Osteoblast (primary cell): ENCODE data around the gene KDM3B. TPM values are rescaled to one million over a fixed set of nuclear protein-coding genes. Genes with fewer than 3 reads are reported as not detected.

ENCODE experiments used
- DNase-seq: peaks from one replicate; pipeline ENCODE4 v3.0.0; 2011; ENCODE audit warnings: low spot score, mixed read lengths; ENCODE audit not compliant: insufficient read length; ENCODE audit errors: missing footprints
- H2AFZ ChIP-seq: 2 replicates; pipeline ENCODE4 v1.6.0; 2011; ENCODE audit warnings: mild to moderate bottlenecking, low read length
- H3K27ac ChIP-seq: 2 replicates; pipeline ENCODE4 v1.5.1; 2011; ENCODE audit warnings: mild to moderate bottlenecking, low read depth, low read length, moderate library complexity
- H3K27me3 ChIP-seq: 2 replicates; pipeline ENCODE4 v1.6.0; 2012; ENCODE audit warnings: mild to moderate bottlenecking, control low read depth, inconsistent platforms, low read length, moderate library complexity; ENCODE audit not compliant: insufficient read depth
- H3K36me3 ChIP-seq: 2 replicates; pipeline ENCODE4 v1.5.1; 2011; ENCODE audit warnings: mild to moderate bottlenecking, low read length, control low read depth, moderate library complexity; ENCODE audit not compliant: insufficient read depth
- H3K4me1 ChIP-seq: 2 replicates; pipeline ENCODE4 v1.5.1; 2011; ENCODE audit warnings: mild to moderate bottlenecking, low read length, control low read depth, moderate library complexity; ENCODE audit not compliant: insufficient read depth
- H3K4me2 ChIP-seq: 2 replicates; pipeline ENCODE4 v1.6.0; 2011; ENCODE audit warnings: mild to moderate bottlenecking, low read length; ENCODE audit not compliant: insufficient read depth
- H3K4me3 ChIP-seq: fragments of 200-600 bp; sonication (generic); 3 replicates; pipeline ENCODE4 v1.5.1; 2012; ENCODE audit warnings: mild to moderate bottlenecking, low read length, inconsistent platforms; ENCODE audit not compliant: insufficient read depth
- H3K79me2 ChIP-seq: 2 replicates; pipeline ENCODE4 v1.6.0; 2012; ENCODE audit warnings: mild to moderate bottlenecking, low read length, control low read depth, inconsistent platforms; ENCODE audit not compliant: insufficient read depth
- H3K9me3 ChIP-seq: 2 replicates; pipeline ENCODE4 v1.5.1; 2011; ENCODE audit warnings: low read depth, low read length, control low read depth
- H4K20me1 ChIP-seq: 2 replicates; pipeline ENCODE4 v1.6.0; 2012; ENCODE audit warnings: mild to moderate bottlenecking, low read length, control low read depth; ENCODE audit not compliant: insufficient read depth
- total RNA-seq: library from RNA; depleted of rRNA; stranded (reverse); fragments of >200 nt; gene quantifications from 2 replicates; pipeline ENCODE4 v1.2.3, GENCODE V29; 2012
- TF ChIP-seq, protein P1 (sequence below): IDR thresholded peaks from 2 replicates; pipeline ENCODE4 v1.5.1; 2011; ENCODE audit warnings: mild to moderate bottlenecking, low read depth, low read length, moderate library complexity; ENCODE audit errors: extremely low read depth

The KDM3B gene
- total RNA-seq, 1 donor = 53.2 TPM

DNA sequence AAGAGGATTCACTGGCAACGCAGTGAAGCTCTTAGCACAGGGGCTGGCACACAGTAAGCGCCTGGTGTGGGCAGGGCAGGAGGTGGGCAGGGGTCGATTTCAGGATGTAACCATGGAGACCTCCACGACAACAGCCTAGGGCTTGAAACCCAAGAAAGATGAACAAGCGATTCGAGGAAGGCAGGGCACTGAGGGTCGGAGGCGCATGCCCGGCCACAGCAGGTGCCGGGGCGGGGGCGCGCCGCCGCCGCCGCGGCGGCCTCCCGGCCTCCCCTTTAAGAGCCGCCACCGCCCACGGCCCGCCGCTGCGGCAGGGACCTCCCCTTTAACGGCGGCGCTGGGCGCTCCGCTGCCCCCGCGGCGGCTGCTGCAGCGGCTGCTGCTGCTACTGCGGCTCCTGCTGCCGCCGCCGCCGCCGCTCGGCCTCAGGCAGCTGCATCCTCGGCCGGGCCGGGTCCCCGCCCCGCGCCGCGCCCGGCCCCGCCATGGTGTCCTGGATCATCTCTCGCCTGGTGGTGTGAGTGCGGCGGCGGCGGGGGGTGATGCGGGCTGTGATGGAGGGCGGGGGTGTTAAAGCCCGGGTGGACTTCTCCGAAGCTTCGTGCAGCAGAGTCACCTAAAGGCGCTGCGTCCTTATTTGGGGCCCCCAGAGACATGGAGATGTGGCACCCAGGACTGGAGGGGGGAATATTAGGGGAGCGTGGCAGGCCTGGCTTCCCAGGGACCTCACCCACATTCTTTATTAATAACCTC, 86.4 kb downstream of the KDM3B start, which contains the start of gene REEP2:
Gene REEP2, plus strand, starts transcription at position 334 of the 753 bp plus-strand sequence. Its CDS starts 152 bp downstream, at position 486.
- Histone ChIP-seq H3K9me3 (no peaks in the 10 kb centered on the region), H3K27me3 (no peaks in the 10 kb centered on the region), H3K36me3 (peaks cover 23% of the 10 kb centered on the region), H3K79me2 (no peaks in the 10 kb centered on the region), H4K20me1 (no peaks in the 10 kb centered on the region), H3K4me1 (peaks cover 10% of the 10 kb centered on the region), H2AFZ (peak within 1 kb of the TSS; percentile 86), H3K27ac (no peak within 1 kb of the TSS), H3K4me2 (peak within 1 kb of the TSS; percentile 95), H3K4me3 (peak within 1 kb of the TSS; percentile 77)
- peak; percentile 98 for DNase-seq
- TF ChIP-seq, protein P1, sequence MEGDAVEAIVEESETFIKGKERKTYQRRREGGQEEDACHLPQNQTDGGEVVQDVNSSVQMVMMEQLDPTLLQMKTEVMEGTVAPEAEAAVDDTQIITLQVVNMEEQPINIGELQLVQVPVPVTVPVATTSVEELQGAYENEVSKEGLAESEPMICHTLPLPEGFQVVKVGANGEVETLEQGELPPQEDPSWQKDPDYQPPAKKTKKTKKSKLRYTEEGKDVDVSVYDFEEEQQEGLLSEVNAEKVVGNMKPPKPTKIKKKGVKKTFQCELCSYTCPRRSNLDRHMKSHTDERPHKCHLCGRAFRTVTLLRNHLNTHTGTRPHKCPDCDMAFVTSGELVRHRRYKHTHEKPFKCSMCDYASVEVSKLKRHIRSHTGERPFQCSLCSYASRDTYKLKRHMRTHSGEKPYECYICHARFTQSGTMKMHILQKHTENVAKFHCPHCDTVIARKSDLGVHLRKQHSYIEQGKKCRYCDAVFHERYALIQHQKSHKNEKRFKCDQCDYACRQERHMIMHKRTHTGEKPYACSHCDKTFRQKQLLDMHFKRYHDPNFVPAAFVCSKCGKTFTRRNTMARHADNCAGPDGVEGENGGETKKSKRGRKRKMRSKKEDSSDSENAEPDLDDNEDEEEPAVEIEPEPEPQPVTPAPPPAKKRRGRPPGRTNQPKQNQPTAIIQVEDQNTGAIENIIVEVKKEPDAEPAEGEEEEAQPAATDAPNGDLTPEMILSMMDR = no peak

DNA sequence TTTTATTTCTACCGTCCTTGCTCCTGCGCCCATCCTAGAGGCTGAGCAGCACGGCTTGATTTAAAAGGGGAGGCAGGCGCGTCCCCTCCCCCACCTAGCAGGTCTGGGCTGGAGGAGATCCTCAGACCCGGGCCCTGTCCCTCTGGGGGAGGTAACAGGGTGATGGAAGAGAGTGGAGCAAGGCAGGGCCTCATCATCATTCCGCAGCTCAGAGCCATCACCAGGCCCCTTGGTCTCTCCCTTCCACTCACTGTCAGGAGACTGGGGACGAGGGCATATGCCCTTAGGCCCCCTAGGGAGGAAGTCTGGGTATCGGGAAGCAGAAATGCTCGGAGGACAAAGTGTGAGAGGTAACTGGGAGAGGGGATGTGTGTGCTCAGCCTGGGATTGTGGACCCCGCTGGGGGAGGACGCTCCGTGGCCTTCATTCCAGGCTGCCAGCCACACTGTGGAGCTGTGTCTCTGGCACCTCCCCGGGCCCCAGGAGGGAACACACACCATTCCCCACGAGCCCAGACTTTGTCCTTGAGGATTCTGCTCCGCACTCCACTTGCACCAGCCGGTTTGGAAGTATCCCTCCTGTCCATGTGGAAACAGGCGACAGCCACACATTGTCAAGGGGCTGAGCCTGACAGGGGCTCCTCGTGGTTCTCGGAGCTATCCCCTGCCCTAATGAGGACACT, 87.1 kb downstream of the KDM3B start:
- Histone ChIP-seq H3K4me3 (peak overlapping the region; percentile 77), H3K27ac (no peak overlapping the region), H4K20me1 (no peaks in the 10 kb centered on the region), H3K36me3 (peaks cover 21% of the 10 kb centered on the region), H3K4me2 (peak overlapping the region; percentile 95), H3K27me3 (no peaks in the 10 kb centered on the region), H3K4me1 (peaks cover 10% of the 10 kb centered on the region), H3K79me2 (no peaks in the 10 kb centered on the region), H2AFZ (peak overlapping the region; percentile 86), H3K9me3 (no peaks in the 10 kb centered on the region)
- TF ChIP-seq, protein P1 = no peak
- peak; percentile 93 for DNase-seq

DNA sequence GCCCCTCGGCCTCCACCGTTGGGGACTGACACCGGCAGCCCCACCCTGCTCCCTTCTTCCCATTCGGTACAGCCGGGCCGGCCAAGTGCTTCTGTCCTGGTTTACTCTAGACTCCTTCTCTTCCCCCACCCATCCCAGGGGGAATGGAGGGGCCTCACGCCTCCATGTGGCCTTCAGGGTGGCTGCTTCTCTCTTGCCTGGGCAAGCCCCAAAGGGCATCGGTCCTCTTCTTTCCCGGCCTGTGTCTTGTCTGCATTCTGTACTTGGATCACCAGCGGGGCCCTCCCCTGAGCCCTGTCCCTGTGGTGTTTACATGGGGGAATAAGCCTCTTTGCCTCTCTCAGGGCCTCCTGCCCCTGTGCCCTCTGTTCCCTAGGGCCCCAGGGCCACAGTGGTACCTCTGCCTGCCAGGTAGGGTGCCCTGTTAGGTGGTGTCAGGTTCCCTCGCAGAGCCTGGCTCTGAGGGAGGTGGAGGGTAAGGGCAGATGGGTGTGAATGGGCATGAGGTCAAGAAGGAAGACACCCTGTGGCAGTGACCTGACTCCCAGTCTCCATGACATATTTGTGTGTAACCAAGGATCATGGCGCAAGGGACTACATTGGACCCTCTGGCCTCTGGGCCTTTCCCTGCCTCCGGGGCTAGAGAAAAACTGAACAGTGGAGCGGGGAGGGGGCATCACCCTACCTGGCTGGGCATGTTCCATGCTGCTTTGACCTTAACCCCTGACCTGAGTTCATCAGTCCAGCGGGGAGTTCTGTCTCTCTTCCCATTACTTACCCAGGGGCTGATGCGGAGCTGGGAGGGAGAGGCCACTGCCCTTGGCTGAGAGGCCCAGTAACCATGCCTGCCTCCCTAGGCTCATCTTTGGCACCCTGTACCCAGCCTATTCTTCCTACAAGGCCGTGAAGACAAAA, 87.9 kb downstream of the KDM3B start:
- Histone ChIP-seq H2AFZ (no peak overlapping the region), H3K27ac (no peak overlapping the region), H4K20me1 (no peaks in the 10 kb centered on the region), H3K27me3 (no peaks in the 10 kb centered on the region), H3K4me2 (no peak overlapping the region), H3K4me3 (no peak overlapping the region), H3K9me3 (no peaks in the 10 kb centered on the region), H3K79me2 (no peaks in the 10 kb centered on the region), H3K36me3 (peaks cover 14% of the 10 kb centered on the region), H3K4me1 (peaks cover 10% of the 10 kb centered on the region)
- no peak for DNase-seq
- TF ChIP-seq, protein P1 = no peak
